Stimulated activated CD4-positive, alpha-beta T cell treated with anti-CD3 and anti-CD28 coated beads, Interleukin-1b, Interleukin-23, amount 100 ng/mL, for 1 hour (primary cell): Measurements from ENCODE around the gene LHPP.

Experiments used
- DNase-seq, 2 donors: peaks; one replicate each; pipeline ENCODE4 v3.0.0-alpha.2; 2020; ENCODE audit warnings: low read depth in 2 of 2

LHPP gene

DNA sequence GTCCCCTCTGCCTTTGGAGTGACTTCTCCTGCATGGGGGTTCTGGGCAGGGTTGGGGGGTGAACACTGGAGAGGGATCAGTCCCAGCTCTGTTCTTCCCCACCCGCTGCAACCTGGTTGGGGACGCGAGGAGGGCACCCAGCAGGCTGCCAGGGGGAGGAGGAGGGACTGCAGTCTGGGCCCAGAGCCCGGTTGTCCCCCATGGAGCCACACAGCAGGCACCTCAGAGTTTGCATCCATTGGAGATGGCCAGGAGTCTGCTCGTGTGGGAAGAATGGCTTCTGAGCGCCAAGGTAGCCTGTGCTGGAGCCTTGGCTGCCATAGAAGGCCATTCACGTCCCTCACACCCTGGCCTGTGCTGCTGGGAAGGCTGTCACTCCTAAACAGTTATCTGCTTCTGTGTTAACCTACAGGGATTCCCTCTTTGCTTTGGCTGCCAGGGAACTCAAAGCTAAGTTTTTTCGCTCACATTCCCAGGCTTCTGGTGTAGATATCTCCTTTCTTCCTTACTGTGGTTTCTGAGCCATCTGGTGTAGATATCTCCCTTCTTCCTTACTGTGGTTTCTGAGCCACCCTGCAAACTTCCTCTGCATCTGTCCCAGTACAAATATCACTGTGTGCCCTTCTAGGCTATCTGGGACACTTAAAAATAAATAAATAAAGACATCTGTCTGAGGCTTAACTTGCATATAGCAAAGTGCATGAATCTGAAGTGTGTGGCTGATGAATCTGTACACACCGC lies 133.7 kb downstream of the LHPP start:
- no peak for DNase-seq

DNA sequence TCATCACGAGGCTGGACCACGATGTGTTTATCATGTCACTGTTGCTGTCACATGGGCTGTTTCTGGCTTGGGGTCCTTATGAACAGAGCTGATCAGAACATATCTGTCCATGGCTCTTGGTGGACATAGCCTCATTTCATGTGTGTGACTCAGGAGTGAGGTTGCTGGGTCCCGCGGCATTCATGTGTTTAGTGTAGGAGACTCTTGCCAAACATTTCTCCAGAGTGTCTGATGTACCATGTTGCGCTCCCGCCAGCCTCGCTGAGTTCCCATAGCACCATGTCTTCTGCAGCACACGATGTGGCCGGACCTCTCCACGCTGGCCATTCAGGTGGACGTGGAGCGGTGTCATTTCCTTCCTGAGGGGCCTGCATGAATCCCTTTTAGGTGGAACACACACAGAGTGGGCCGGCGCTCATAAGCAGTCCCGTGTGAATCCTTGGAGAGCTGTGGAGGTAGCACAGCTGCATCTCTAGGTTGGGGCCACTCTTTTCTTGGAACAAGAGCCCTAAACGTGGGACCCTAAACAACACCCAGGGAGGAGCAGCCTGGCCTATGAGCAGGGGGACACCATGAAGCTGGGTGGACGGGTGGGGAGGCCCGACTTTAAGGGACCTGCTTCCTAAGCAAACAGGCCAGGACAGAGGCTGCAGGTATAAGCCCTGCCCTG lies 134.6 kb downstream of the LHPP start:
- no peak for DNase-seq

- no peak for DNase-seq
These were observed 135.6 kb downstream of the LHPP start for GRCh38 chr10:124596962-124597845.

- no peak for DNase-seq
These were observed 136.2 kb downstream of the LHPP start for GRCh38 chr10:124597846-124598165.

- no peak for DNase-seq
These were observed 136.6 kb downstream of the LHPP start for GRCh38 chr10:124598196-124598595.

DNA sequence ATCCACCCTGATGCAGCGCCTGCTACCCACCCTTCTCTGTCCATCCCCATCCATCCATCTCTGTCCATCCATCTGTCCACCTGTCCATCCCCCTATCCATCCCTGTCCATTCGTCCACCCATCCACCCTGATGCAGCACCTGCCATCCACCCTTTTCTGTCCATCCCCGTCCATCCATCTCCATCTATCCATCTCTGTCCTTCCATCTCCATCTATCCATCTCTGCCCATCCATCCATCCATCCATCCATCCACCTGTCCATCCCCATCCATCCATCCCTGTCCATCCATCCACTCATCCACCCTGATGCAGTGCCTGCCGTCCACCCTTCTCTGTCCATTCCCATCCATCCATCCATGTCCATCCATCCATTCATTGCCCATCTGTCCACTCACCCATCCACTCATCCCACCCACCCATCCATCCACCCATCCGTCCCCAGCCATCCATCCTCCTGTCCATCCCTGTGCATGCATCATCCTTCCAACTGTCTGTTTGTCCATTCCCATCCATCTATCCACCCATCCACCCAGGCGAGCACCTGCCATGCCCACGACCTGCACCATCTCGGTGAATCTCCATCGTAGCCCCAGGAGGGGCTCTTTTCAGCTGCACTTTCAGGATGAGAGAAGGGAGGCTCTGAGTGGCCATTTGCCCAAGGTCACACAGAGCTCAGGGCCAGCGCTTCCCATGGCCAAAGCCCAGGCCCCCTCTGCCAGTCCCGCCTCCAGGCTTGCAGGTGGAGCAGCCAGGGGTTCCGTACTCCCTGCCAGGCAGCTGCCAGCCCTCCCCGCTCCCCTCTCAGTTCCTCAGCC lies 137.4 kb downstream of the LHPP start:
- DNase-seq: no peak

DNA sequence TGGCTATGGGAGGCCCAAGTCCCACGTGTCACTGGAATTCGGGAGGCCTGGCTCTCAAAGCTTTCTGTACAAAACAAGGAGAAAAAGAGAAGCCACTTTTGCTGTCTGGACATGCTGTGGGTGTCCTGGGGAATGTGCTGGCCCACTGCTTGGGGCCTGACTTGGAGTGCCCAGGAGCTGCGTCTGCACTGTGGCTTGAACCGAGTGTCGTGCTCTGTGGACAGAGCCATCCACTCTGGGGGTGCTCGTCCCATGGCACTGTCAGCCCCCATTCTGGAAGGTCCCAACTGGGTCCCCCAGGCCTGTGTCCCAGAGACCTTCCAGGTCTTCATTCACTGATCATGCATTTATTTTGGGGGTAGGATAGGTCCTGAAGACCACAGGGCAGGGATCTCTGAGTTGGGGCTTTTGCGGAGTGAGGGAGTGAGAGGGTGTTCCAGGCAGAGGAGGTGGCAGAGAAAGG lies 138.0 kb downstream of the LHPP start:
- DNase-seq: no peak

DNA sequence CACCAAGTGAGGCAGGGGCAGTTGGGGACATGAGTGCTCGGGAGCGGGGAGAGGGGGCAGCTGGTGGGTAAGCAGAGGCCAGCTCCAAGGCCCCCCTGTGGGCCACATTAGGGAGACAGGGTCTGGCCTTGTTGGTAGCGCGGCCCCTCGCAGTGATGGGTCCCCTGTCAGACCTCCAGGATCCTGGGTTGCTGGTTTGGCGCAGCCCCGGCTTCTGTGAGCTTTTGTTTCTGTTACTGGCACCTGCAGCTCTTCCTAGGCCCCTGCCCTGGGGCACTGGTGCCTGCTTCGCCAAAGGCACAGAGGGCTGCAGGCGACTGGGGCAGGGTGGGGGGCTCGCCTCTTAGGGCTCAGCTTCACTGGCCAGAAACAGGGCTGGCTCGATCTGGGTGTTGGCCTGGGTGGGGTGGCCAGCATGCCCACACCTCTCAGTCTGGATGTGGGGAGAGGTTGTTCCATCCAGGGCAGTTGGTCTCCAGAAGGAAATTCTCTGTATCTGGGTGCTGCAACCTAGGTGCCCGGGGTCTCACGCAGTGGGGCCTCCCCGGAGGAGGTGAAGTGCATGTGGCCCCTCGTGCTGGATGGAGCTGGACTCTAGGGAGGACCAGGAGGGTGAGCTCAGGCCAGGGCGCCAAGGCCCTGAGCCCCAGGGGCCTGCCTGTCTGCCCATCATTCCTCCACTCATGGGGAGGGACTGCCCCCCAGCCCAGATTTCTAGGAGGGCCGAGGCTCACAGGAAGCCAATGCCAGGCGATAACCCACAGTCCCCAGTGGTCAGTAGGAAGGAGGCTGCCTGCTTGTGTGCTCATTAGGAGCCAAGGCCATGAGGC lies 138.6 kb downstream of the LHPP start:
- DNase-seq: no peak

DNA sequence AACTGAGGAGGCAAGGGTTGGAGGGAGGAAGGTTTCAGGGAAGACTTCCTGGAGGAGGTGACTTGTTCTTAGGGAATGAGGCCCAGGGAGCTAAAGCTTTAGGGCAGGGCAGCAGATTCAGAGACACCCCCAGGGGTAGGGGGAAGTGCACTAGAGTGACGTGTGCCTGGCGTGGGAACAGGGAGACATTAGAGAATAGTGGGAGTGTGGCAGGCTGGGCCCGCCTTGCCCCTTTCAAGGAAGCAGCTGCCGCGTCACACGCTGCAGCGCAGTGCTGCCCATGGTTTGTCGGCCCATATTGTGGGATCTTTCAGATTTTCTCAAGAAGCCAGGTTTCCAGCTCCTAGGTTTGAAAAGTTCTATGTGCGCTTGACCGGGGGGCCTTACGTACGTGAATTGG lies 139.4 kb downstream of the LHPP start:
- no peak for DNase-seq

- DNase-seq: no peak
These were observed 140.0 kb downstream of the LHPP start for GRCh38 chr10:124601431-124602120.

DNA sequence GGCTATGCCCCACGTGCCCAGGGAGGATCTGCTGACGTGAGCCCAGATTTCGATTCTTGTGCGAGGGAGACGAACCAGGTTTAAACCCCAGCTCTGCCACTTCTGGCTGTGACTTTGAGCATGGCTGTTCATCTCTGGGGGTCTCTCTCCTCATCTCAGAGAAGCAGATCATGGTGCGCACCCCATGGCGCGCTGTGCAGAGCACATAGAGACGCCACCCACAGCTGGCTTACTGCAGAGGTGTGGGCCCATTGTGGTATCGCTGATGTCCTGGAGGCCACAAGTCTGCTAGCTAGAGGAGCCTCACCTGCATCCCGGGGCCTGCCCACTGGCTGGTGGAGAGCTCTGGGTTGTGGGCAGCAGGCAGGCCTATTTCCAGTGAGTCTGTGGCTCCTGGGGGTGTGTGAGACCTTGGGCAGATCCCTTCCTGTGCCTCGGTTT lies 140.5 kb downstream of the LHPP start:
- DNase-seq: no peak

DNA sequence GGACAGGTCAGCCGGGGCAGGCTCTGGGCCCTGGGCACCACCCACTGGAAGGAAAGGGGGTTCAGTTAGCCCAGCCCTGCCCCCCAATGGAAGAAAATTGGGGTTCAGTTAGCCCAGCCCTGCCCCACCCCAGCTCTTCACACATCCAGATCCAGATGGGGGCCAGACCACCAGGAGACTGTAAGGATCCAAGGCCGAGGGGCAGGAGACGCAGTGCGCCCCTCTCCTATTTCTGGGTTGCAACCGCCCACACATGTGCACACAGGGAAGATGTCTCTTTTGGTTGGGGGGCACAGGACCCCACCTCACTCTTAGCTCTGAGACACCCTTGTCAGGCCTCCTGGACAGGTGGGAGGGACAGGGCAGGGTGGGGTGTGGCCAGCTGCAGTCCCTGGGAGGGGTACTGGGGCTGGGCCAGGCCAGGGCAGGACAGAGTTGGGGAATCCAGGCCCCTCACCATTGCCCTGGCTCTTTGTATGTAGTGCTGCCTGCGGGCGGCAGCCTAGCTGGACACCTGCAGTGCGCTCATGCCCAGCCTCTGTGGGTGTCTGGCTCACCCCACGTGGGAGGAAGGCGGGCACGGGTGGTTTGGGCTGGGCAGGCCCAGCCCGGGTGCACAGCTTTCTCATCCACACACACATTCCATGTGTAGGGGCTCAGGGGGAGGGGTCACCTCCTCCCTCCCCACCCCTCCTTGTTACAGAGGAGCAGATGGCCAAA lies 141.2 kb downstream of the LHPP start:
- no peak for DNase-seq

DNA sequence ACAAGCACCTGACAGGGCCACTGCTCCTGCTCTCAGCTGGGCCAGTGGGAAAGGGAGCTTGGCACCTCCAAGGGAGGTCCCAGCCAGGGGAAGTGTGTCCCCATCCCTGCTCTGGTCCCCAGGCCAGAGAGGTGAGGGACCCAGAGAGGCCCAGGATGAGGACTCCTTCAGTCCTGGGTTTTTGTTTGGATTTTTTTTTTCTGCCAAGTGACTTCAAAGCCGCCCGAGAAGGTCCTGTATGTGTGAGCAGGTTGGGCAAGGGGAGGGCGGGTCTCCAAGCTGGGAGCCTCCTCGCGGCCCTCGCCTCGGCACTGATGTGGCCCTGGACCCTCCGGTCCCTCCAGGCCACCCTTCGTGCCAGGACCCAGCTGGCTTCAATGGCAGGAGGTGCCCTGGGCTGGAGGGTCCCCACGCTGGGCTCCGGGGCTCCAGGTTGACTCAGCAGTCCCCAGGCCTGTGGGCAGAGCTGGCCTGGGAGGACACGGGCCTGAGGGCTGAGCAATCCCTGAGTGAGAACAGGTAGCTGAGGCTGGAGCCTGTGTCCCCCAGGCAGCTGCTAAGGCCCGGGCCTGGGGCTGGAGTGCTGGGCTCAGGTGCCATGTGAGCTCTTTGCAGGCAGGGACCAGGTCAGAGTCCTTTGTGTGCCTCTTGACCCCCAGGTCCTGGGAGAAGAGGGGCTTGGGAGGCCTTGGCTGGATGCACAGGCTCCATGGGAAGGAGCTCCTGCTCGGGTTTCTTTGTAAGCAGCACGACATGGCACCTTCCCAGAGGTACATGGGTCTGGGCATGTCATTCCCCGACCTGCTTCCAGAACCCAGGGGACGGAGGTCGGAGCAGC lies 142.0 kb downstream of the LHPP start:
- DNase-seq: no peak

- DNase-seq: no peak
These were observed 142.8 kb downstream of the LHPP start for GRCh38 chr10:124604214-124605000.

DNA sequence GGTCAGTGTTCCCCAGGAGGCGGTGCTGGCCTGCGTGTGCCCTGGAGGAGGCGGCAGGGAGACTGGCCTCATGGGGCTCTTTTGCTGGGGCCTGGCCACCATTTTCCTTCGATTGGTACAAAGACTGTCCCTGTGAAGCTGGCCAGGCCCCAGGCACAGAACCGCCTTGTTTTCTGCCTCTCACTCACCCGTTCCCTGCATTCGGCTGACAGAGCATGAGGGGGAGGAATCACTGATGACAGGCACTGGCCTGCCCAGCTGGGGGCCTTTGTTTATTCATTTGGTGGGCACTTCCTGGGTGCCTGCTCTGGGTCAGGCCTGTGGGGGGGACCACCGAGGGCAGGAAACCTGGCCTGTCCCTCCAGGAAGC lies 143.4 kb downstream of the LHPP start:
- DNase-seq: no peak

- DNase-seq: no peak
These were observed 143.8 kb downstream of the LHPP start for GRCh38 chr10:124605481-124605855.

GRCh38 chr10:124605856-124606812 lies 144.5 kb downstream of the LHPP start:
- no peak for DNase-seq
